Activated CD4-positive, alpha-beta T cell treated with anti-CD3 and anti-CD28 coated beads, Interleukin-2, amount 10 ng/mL, durations not matched to agents 24 days and 14 days (primary cell): Measurements from ENCODE around the gene RELT. TPM values are rescaled to one million over a fixed set of nuclear protein-coding genes. Genes with fewer than 3 reads are reported as not detected.

ENCODE experiments used
- DNase-seq: peaks from one replicate; pipeline ENCODE4 v3.0.0; 2022
- H3K27ac Mint-ChIP-seq: one replicate; pipeline ENCODE4 v1.8.0; 2022; ENCODE audit warnings: mild to moderate bottlenecking, mixed read lengths
- H3K27me3 Mint-ChIP-seq: one replicate; pipeline ENCODE4 v1.8.0; 2022; ENCODE audit warnings: mixed read lengths
- H3K36me3 Mint-ChIP-seq: one replicate; pipeline ENCODE4 v1.8.0; 2022; ENCODE audit warnings: low read depth, mild to moderate bottlenecking, mixed read lengths
- H3K4me1 Mint-ChIP-seq: one replicate; pipeline ENCODE4 v1.8.0; 2021; ENCODE audit warnings: mixed read lengths
- H3K4me3 Mint-ChIP-seq: one replicate; pipeline ENCODE4 v1.8.0; 2022; ENCODE audit warnings: mild to moderate bottlenecking, moderate library complexity, mixed read lengths
- H3K9me3 Mint-ChIP-seq: one replicate; pipeline ENCODE4 v1.8.0; 2021; ENCODE audit warnings: mixed read lengths
- intact Hi-C: fragments of 100-400 bp; cut with micrococcal nuclease; formaldehyde crosslinking; loops from one replicate; pipeline ENCODE4 v1.15.1; 2023
- total RNA-seq: library from RNA; stranded (reverse); gene quantifications from 2 replicates; pipeline ENCODE4 v1.2.3, GENCODE V29; 2022

Gene RELT, protein sequence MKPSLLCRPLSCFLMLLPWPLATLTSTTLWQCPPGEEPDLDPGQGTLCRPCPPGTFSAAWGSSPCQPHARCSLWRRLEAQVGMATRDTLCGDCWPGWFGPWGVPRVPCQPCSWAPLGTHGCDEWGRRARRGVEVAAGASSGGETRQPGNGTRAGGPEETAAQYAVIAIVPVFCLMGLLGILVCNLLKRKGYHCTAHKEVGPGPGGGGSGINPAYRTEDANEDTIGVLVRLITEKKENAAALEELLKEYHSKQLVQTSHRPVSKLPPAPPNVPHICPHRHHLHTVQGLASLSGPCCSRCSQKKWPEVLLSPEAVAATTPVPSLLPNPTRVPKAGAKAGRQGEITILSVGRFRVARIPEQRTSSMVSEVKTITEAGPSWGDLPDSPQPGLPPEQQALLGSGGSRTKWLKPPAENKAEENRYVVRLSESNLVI
- 35.0 and 38.5 TPM in 2 replicates for total RNA-seq

DNA sequence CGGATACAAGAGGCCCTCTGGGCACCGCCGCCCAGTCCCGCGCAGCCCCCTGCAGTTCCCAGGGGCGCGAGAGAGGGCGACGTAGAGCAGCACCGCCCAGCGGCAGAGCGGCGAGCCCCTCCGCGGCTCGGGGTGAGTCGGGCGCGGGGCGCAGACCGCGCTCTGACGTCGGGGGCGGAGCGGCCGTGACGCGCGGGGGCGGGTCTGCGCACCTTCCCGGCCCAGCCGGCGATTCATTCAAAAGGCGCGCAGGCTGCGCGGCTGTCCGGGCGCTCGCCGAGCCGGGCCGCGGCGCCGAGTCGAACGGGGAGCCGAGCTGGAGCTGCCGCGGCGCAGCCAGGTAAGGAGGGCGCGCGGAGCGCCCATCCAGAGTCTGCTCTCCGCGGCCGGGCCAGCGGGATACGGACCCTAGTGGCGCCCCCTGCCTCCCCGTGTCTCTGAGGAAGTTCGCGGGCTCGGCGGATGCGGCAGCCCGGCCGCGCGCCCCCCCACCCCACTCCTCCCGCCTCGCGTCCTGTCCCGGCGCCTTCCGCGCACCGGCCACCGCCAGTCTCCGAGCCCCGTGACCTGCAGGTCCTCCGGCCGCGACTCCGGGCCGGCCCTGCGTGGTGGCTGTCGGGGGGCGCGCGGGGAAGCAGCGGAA, at the start of gene RELT:
RELT (plus strand) TSS at position 240 of the 643 bp plus-strand sequence. CDS start 12,738 bp downstream, outside the sequence.
- Mint-ChIP-seq H3K4me3 (peak within 1 kb of the TSS; percentile 94), H3K27ac (peak within 1 kb of the TSS; percentile 95), H3K9me3 (no peaks in the 10 kb centered on the region), H3K36me3 (peaks cover 12% of the 10 kb centered on the region), H3K27me3 (no peaks in the 10 kb centered on the region), H3K4me1 (peaks cover 35% of the 10 kb centered on the region)
- DNase-seq = peak; percentile 99
- intact Hi-C loops = loop anchor here (1.0 to 5.0 kb wide), 4 partner anchors 25 to 607 kb away; partner anchors contain the start of genes ARHGEF17, FAM168A and UCP2

DNA sequence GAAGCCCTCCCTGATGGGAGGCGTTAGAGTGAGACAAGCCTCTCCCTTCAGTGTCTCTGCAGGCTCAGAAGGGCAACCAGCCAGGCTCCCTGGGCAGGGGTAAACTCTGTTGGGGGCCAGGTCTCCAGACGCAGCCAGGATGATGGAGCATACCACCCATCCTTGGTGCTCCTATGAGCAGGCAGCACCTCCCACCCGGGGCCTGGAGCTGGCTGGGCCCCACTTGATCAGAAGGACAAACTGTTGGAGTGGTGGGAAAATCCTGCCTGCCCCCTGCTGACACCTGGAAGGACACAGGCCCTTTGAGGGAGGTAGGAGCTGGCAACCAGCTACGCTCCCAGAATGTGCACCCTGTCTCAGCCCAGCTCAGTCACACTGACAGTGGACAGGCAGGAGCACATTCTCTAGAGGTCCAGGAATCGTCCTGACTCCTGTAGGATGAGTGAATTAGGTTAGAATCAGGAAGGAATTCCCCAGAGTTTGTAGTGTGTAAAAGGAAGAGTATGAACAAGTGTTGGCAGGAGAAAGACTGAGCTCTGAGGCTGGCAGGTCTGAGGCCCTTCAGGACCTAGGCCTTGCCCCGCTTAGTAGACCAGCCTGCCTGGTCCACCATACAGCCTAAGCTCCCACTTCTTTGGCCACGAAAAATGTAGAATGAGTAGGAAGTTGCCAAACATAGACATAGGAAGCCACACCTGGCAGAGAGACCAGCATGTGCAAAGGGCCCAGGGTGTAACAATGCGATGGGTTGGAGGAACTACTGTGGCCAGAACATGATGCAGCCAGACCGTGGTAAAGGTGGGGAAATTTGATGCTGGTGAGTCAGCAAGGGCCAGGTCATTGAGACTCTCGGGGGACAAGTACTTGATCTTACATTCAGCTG, 49.0 kb upstream of the RELT start:
- Mint-ChIP-seq H3K4me3 (no peak overlapping the region), H3K9me3 (no peaks in the 10 kb centered on the region), H3K27ac (no peak overlapping the region), H3K4me1 (no peaks in the 10 kb centered on the region), H3K27me3 (peaks cover 4% of the 10 kb centered on the region), H3K36me3 (no peaks in the 10 kb centered on the region)
- no peak for DNase-seq
- intact Hi-C loops = no loop called here

DNA sequence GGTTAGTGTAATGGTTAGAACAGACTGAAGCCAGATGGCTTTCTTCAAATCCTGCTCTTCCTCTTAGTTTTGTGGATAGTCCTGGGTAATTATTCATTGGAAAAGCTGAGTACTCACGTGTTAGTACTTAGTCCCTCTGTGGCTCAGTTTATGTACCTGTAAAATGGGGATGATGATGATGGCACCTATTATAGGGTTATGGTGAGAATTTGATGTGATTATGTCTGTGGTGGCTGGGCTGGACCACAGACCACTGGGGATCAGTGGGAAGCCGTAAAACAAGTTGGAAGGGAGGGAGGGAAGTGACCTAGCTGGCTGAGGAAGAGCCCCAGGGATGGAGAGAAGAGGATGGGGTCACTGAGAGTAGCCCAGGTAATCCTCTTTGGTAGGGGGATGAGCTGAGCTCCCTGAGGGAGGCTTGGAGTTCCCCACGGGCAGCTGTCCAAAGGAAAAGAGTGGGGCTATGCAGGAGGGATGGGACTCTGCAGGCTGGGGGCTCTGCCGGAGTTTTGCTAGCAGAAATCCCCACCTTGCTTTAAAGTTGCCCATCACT, 48.3 kb upstream of the RELT start:
- intact Hi-C loops = no loop called here
- H3K36me3 Mint-ChIP-seq = no peaks in the 10 kb centered on the region
- no peaks in the 10 kb centered on the region for H3K4me1 Mint-ChIP-seq
- H3K27me3 Mint-ChIP-seq = peaks cover 4% of the 10 kb centered on the region
- H3K9me3 Mint-ChIP-seq = no peaks in the 10 kb centered on the region
- no peak for DNase-seq
- H3K27ac Mint-ChIP-seq = no peak overlapping the region
- H3K4me3 Mint-ChIP-seq = no peak overlapping the region

DNA sequence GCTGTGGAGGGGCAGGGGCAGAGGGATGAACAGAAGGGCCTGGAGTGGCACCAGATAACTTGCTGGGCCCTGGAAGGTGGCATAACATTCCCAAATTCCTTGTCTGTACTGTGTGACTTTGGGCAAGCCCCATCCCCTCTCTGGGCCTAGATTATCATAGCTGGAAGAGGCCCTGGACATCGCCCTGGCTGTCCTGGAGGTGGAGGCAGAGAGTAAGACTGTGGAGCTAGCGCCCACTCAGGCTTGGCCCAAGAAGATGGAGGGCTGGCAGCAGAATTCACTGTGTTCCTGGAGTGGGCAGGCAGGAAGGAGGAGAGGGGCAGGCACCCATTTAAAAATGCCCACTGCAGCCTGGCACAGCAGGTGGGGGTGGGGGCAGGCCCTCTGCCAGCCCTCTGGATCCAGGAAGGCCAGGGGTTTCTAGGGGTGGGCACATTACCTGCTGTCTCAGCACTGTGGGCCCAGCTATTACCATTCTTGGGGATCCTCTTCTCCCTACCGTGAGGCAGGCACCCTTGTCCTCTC, 45.6 kb upstream of the RELT start:
- no peak for DNase-seq
- no peaks in the 10 kb centered on the region for H3K9me3 Mint-ChIP-seq
- H3K27ac Mint-ChIP-seq = no peak overlapping the region
- no peak overlapping the region for H3K4me3 Mint-ChIP-seq
- H3K36me3 Mint-ChIP-seq = no peaks in the 10 kb centered on the region
- intact Hi-C loops = no loop called here
- H3K27me3 Mint-ChIP-seq = peaks cover 4% of the 10 kb centered on the region
- H3K4me1 Mint-ChIP-seq = no peaks in the 10 kb centered on the region

DNA sequence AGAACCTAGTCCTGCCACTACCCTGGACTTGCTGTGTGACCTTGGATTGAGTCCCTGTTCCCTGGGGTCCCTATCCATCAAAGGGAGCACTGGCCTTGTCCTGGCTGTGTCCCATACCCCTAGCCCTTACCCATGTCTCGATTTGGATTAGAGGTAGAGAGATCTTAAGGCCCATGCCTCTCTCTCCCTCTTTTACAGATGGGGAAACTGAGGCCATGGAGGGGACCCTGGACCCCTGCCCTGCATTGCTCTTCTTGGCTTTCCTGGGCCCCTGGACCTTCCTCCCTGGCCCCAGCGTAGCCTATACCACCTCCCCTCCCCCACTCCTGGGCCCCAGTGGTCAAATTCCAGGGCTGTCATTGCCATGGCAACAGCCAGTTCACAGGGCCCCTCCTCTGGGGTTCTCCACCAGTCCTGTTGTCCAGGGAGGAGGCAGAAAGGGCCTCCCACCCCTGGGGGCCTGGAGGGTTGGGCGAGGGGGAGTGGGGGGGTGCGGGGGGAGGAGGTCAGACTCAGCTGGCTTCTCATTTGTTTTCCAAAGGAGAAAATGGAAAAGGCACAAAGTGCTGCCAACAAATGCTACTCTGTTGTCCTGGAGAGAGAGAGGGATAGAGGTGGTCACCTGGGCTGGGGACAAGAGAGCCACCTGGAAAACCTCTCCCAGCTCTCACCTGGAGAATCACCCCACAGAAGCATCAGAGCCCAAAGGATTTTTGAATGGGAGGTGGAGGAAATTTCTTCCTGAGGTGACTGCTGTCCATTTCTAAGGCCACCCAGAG, 44.9 kb upstream of the RELT start:
- Mint-ChIP-seq H3K36me3 (no peaks in the 10 kb centered on the region), H3K4me3 (no peak overlapping the region), H3K4me1 (no peaks in the 10 kb centered on the region), H3K9me3 (no peaks in the 10 kb centered on the region), H3K27ac (no peak overlapping the region), H3K27me3 (peaks cover 4% of the 10 kb centered on the region)
- intact Hi-C loops = no loop called here
- no peak for DNase-seq

DNA sequence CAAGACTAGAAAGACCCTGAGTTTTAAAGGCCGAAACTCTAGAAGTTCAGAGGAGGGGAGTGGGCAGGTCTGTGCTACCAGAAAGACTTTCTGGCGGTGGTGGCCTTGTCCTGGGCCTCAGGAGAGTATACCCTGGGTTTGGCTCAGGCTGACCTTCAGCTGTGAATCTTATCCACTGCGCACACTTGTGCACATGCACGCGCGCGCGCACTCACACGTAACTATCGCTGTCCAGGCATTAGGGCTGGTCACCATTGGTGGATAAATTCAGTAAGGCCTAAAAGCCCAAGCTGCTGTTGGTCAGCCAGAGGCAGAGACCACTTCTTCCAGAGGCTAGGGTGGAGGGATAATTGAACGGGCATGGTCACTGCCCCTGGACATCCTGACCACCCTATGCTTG, 43.0 kb upstream of the RELT start:
- H3K4me3 Mint-ChIP-seq = no peak overlapping the region
- no peaks in the 10 kb centered on the region for H3K9me3 Mint-ChIP-seq
- H3K27me3 Mint-ChIP-seq = peaks cover 9% of the 10 kb centered on the region
- no peak for DNase-seq
- intact Hi-C loops = no loop called here
- no peaks in the 10 kb centered on the region for H3K4me1 Mint-ChIP-seq
- no peak overlapping the region for H3K27ac Mint-ChIP-seq
- no peaks in the 10 kb centered on the region for H3K36me3 Mint-ChIP-seq

DNA sequence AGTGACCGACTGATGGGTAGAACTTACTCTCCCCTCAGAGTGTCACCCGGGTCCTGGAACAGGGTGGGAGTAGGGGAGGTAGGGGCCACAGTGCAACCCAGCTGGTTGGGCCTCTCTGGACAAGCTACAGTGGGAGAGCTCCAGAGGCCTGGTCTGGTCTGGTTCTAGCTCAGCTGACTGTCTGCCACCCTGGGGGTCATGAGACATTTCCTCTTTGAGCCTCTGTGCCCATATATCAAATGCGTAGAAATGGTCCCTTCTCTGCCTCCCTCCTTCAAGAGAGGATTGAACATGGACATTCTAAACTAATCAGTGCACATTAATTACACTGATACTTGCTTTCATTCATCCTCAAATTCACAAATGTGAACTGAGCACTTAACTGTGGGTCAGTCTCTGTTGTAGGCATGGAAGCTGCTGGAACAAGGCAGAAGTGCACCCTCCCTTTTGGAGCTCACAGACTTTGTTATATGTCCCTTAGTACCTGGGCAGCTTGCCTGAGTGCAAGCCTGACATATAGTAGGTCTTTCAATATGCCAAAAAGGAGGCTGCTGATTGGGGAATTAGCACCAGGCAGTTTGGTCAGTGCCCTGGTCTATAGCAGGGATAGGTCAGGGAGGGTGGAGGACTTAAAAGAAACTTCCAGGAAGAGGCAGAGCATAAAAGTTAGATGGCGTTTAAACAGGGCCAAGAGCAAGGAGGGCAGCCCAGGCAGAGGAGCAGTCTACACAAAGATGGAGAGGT, 42.4 kb upstream of the RELT start:
- no peak overlapping the region for H3K27ac Mint-ChIP-seq
- intact Hi-C loops = no loop called here
- H3K4me3 Mint-ChIP-seq = no peak overlapping the region
- no peaks in the 10 kb centered on the region for H3K9me3 Mint-ChIP-seq
- DNase-seq = no peak
- peaks cover 7% of the 10 kb centered on the region for H3K27me3 Mint-ChIP-seq
- no peaks in the 10 kb centered on the region for H3K36me3 Mint-ChIP-seq
- H3K4me1 Mint-ChIP-seq = no peaks in the 10 kb centered on the region

DNA sequence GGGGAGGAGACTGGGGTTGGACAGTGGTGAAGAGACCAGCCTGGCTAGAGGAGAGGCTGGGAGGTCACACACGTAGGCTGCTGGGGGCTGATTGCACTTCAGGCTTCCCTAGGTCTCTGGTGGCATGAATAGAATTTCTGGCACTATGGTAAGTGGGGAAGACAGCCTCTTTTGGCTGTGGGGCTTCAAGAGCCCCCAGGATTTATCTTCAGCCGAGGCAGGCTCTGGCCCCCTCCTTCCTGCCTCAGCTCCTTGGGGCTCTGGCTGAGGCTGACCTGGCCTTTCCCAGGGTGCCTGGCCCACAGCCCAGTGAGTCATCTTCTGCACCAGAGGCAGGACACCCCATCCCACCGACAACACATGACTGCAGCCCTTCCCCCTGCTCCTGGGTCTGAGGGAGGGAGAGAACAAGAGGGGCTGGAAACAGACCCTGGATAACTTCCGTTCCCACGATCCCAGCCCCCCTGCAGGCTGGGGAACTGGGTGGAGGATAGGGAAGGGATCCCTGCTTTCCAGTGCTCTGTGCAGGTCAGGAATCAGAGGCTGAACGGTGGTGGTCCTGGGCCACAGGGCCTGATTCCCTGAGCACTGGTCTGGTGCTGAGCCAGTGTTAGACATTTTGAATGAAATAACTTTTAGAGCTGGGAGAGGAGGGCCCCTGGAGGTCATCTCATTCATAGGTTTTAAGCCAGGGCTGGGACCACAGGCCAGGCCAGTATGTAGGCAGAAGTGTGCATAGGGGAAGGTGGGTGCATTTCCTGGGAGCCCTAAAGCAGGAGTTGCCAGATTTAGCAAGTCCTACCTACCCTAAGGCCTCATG, 41.6 kb upstream of the RELT start:
- Mint-ChIP-seq H3K4me3 (no peak overlapping the region), H3K4me1 (no peaks in the 10 kb centered on the region), H3K9me3 (no peaks in the 10 kb centered on the region), H3K27ac (no peak overlapping the region), H3K27me3 (peaks cover 7% of the 10 kb centered on the region), H3K36me3 (no peaks in the 10 kb centered on the region)
- DNase-seq = no peak
- intact Hi-C loops = loop anchor here (1.0 kb wide), 2 partner anchors 27 to 39 kb away; no protein-coding TSS in a partner anchor

DNA sequence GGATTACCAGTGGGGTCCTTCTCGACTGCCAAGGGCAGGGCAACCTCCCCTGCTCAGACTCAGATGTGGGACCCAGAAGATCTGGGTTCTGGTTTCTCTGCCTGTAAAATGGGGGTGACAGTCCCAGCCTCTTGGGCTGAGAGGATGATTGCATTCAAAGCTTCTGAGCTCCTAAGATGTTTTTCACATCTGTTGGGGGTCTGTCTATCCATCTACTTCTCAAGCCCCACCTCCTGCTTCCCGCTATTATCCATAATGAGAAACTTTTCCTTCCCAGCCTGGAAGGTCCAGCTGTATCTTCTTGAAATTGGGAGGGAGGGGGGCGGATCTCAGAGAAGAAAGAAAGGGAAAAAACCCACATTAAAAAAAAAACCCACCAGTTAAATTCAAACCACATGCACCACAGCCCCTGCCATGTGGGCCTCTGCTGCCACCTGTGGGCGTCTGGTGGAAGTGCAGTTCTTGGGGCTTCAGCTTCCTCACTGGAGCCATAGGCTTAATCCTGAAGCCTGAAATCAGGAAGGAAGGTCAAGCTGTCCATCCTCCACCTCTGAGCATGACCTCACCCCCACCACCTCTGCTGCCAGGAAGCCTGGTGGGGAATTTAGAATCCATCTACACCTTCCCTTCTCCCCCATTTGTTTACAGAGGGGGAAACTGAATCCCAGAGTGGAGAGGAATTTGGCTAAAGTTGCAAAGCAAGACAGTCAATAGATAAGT, 40.8 kb upstream of the RELT start:
- Mint-ChIP-seq H3K27me3 (peaks cover 6% of the 10 kb centered on the region), H3K9me3 (no peaks in the 10 kb centered on the region), H3K4me3 (no peak overlapping the region), H3K27ac (no peak overlapping the region), H3K4me1 (no peaks in the 10 kb centered on the region), H3K36me3 (no peaks in the 10 kb centered on the region)
- peak; percentile 93 for DNase-seq
- intact Hi-C loops = loop anchor here (1.0 kb wide), 2 partner anchors 28 to 40 kb away; no protein-coding TSS in a partner anchor

DNA sequence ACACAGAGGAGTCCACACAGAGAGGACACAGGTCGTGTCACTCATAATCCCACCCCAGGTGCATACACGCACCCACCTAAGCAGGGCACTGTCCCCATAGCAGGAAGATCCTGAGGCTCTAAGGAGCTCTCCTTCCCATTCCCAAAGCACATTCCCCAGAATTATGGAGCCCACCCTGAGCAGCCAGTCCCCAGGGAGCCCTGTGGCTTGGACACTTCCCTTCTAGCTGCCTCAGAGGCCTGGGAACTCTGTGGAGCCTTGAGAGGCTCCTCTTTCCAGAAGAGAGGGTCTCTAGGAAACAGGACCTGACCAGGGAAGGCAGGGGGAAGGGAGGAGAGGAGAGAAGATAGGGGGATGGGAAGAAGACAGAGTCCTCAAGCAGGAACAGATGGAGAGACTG, 38.4 kb upstream of the RELT start:
- no peaks in the 10 kb centered on the region for H3K36me3 Mint-ChIP-seq
- H3K4me1 Mint-ChIP-seq = no peaks in the 10 kb centered on the region
- intact Hi-C loops = no loop called here
- DNase-seq = no peak
- H3K27me3 Mint-ChIP-seq = peaks cover 5% of the 10 kb centered on the region
- H3K27ac Mint-ChIP-seq = no peak overlapping the region
- no peak overlapping the region for H3K4me3 Mint-ChIP-seq
- no peaks in the 10 kb centered on the region for H3K9me3 Mint-ChIP-seq

DNA sequence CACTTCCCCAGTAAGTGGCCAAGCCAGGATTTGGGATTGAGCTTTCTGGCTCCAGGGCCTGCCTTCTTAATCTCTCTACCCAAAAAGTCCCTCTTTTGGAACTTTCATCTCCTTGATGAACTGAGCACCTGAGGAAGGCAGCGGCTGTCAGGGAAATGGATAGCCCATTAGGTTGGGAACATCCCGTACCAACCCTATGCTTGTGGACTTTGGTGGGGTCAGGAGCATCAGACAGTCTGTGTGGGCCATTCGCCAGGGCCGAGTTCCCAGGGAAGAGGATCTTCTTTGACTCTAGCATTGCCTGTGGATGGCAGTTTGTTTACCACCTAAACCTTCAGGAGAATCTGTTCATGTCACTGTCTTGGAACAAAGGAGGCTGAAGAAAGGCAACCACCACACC, 37.9 kb upstream of the RELT start:
- H3K4me3 Mint-ChIP-seq = no peak overlapping the region
- no peak for DNase-seq
- no peak overlapping the region for H3K27ac Mint-ChIP-seq
- H3K27me3 Mint-ChIP-seq = peaks cover 5% of the 10 kb centered on the region
- H3K4me1 Mint-ChIP-seq = no peaks in the 10 kb centered on the region
- no peaks in the 10 kb centered on the region for H3K36me3 Mint-ChIP-seq
- intact Hi-C loops = no loop called here
- H3K9me3 Mint-ChIP-seq = no peaks in the 10 kb centered on the region
